Activated CD8-positive, alpha-beta memory T cell treated with anti-CD3 and anti-CD28 coated beads, Interleukin-2, amount 50 U/mL, for 24 hours (primary cell): ENCODE results near the gene ZNF638.

Experiments used
- DNase-seq: peaks from one replicate; pipeline ENCODE4 v3.0.0-alpha.2; 2020; ENCODE audit errors: extremely low read depth

The ZNF638 gene

GRCh38 chr2:71455011-71455740 lies 123.6 kb downstream of the ZNF638 start:
- no peak for DNase-seq

- DNase-seq = no peak
These were observed 124.4 kb downstream of the ZNF638 start for GRCh38 chr2:71455741-71456569.

GRCh38 chr2:71456617-71457016 lies 125.0 kb downstream of the ZNF638 start:
- DNase-seq = no peak

- DNase-seq = no peak
These were observed 125.7 kb downstream of the ZNF638 start for GRCh38 chr2:71457123-71457915.

GRCh38 chr2:71457923-71458322 lies 126.3 kb downstream of the ZNF638 start:
- DNase-seq = no peak

GRCh38 chr2:71458413-71459083 lies 127.0 kb downstream of the ZNF638 start:
- no peak for DNase-seq

GRCh38 chr2:71459084-71459431 lies 127.5 kb downstream of the ZNF638 start:
- no peak for DNase-seq

GRCh38 chr2:71460056-71460455 lies 128.5 kb downstream of the ZNF638 start:
- DNase-seq = no peak

- no peak for DNase-seq
These were observed 129.2 kb downstream of the ZNF638 start for GRCh38 chr2:71460595-71461303.

- DNase-seq = no peak
These were observed 129.7 kb downstream of the ZNF638 start for GRCh38 chr2:71461304-71461671.

GRCh38 chr2:71462056-71462605 lies 130.5 kb downstream of the ZNF638 start:
- DNase-seq = no peak

GRCh38 chr2:71462641-71463341 lies 131.2 kb downstream of the ZNF638 start:
- DNase-seq = no peak

GRCh38 chr2:71463342-71463654 lies 131.7 kb downstream of the ZNF638 start:
- DNase-seq = no peak

- DNase-seq = no peak
These were observed 132.8 kb downstream of the ZNF638 start for GRCh38 chr2:71464389-71464788.

GRCh38 chr2:71465356-71465755 lies 133.8 kb downstream of the ZNF638 start:
- DNase-seq = no peak

- no peak for DNase-seq
These were observed 134.3 kb downstream of the ZNF638 start for GRCh38 chr2:71465961-71466300.

GRCh38 chr2:71466301-71467179 lies 135.0 kb downstream of the ZNF638 start:
- no peak for DNase-seq

- DNase-seq = no peak
These were observed 135.7 kb downstream of the ZNF638 start for GRCh38 chr2:71467180-71467815.
